Measurements from ENCODE around the gene YEATS2.

GRCh38 chr3:183844606-183845005, 147.0 kb downstream of the YEATS2 start:
- no peak for TF ChIP-seq CTCF (IDR thresholded peaks at IDR 0.05)
- TF ChIP-seq POLR2A (IDR thresholded peaks at IDR 0.05) = no peak
- TF ChIP-seq EP300 (IDR thresholded peaks at IDR 0.05) = no peak
- TF ChIP-seq POLR2AphosphoS5 (IDR thresholded peaks at IDR 0.05) = no peak
